Skin of body (tissue), 2 donors: ENCODE measurements around the gene CLCN7. TPM values are rescaled to one million over a fixed set of nuclear protein-coding genes. Genes with fewer than 3 reads are reported as not detected.
"Not testable (repeated sequence)": the region's sequence is repeated elsewhere in the genome, so short reads cannot be mapped to it uniquely, and the experiment has no call there.

Source experiments
- DNase-seq: peaks from one replicate; lab custom pipeline; 2025; lab: John Stamatoyannopoulos, UW
- total RNA-seq: library from RNA; depleted of rRNA; stranded (reverse); fragments of >200 nt; gene quantifications from one replicate; pipeline ENCODE4 v1.2.3, GENCODE V29; 2014

CLCN7 gene
- total RNA-seq, 1 donor from 2014 or later = 34.8 TPM

GRCh38 chr16:1488619-1489018 is 13.8 kb upstream of the CLCN7 start, which contains the start of gene PTX4:
TSS of gene PTX4 (minus strand) at chr16:1488944. CDS start at chr16:1488909, 35 bp downstream.
- no peak for DNase-seq

DNA sequence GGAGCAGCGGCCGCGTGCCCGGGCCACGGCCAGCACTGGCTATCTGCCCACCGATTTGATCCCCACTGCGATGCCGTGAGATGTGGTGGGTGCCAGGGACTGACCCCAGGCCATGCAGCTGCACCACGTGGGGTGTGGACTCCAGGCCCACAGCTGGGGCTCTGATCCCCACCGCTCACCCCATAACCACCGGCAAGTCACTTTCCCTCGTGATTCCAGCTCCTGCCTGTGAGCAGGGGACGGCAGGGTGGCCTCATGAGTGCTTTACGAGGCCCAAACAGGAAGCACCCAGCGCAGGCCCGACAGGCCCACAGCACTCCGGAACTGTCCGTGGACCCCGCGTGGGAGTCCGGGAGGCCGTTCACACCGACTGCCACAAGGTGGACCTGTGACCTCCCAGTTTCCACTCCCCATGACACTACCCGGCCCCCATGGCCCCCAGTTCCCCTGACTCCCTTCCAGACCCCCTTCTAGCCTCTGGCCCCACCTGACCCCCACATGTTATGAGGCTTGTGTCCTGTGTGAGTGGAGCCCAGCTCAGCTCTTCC is 13.3 kb upstream of the CLCN7 start:
- DNase-seq = no peak

DNA sequence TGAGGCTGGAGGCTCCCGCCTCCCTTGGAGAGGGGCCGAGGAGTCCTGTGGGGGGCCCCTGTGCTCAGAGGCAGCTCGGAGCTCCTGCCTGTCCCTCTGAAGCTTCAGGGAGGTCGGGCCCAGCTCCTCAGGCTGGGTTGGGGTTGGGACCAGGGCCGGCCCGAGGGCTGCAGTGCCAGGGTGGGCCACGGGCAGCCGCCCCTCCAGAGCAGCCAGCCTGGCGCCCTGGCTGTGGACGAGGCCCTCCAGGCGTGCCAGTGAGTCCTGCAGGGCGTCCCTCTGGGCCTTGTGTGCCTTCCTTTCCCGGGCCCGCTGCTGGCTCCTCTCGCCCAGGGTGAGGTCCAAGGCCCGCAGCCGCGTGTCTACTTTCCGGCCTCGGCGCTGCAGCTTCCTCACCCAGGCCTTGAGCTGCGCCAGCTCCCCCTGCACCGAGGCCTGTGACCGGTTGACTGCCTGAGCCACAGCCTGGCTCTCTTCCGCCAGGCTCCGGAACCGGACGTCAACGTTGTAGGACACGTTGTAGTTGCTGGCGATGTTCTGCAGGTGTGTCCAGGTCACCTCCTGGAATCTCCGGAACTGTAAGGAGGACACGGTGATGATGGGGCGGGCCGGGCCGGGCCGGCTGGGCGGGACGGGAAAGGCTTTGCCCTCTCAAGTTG is 12.7 kb upstream of the CLCN7 start:
- no peak for DNase-seq

DNA sequence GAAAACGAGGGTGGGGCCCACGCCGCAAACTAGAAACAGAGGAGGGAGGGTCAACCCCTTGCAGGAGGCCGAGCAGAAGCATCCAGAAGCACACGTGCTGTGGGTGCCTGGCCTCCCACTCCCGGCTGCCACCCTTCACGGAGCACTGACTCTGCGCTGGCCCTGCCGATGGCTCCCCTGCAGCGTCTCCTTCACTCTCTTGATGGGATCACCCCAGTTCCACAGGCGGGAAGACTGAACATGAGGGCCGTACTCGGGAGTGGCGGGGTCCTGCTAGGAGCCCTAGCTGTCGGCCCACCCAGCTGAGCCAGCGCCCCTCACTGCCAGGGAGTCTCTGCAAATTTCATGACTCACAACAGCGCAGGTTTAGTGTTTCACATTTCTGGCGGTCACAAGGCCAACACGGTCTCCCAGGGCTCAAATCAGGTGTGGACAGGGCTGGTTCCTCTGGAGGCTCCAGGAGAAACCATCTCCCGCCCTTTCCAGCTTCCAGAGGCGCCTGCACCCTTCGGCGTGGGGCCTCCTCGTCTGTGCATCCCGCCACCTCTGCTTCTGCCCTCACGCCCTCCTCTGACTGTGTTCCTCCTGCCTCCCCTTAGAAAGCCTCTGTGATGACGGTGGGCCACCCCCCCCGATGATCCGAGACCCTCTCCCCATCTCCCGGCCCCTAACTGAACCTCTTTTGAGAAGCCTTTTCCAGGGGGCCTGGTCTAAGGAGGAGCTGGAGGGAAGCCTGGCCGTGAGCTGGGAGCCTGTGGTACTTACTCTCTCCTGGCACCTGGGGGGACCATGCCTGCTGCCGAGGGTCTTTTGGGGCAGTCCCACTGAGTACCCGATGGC is 11.9 kb upstream of the CLCN7 start:
- no peak for DNase-seq

DNA sequence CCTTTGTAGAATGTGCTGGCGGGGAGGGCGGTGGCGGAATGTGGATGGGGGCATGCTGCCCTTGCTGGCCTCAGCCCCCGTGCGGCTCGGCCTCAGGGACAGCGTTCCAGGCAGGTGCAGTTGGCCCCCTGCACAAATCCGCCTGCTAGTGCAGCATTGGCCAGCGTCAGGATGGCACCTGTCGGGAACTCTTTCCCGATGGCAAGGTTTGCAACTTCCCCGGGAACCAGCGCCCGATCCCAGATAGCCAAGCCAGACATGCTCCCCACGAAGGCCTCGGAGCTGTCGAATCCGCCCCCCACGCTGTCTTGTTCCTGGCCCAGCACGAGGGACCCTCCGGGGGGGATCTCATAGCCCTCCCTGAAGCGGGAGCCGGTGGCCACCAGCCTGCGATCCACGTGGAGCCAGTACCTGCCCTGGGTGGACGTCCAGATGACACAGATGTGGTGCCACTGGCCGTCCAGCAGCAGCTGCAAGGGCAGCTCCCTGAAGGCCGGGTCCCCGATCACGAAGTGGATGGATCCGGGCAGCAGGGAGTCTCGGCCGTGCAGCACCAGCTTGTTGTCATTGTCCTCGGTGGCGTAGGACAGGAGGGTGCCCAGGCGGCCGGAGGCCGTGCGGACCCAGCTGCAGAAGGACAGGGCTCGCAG is 11.1 kb upstream of the CLCN7 start:
- no peak for DNase-seq

DNA sequence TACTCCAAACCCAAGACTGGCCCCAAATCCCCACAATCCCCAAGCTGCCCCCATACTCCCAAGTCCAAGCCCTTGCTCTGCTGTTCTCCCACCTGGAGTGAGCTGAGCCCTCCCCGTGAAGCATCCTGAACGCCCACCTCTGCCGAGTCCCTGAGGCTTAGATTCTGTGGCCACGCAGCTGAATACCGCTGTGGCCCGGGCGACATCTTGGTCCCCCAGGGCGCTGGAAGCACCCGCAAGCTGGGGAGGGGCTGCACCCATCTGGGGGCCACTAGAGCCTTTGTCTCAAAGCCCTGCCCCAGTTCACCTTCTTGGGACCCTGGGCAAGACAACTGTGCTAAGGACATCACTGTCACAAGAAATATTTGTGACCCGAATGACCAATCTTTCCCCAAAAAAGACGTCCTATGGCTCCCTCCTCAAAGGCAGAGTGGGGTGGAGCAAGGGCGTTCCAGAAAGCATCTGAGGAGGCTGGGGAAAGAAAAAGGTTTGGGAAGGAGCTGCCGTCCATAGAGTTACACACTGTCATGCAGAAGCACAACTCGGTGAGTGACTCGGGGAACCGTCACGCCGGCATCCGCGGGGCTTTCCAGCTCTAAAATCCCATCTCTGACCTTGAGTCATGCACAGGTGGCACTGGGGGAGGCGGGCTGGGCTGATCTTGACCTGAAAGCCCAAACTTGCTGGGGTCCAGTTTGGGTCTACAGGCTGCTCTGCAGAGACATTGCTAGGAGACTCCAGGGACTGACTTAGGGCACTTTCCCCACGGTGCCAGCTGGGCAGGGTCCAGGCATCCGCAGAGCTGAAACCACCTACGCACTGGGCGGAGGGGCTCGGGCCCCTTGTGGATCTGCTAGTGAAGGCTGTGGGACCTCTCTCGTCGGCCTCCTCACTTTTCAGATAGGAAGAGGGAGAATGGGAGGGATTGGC is 7.3 kb upstream of the CLCN7 start:
- no peak for DNase-seq

GRCh38 chr16:1478937-1479336 is 4.1 kb upstream of the CLCN7 start:
- DNase-seq = not testable (repeated sequence)

DNA sequence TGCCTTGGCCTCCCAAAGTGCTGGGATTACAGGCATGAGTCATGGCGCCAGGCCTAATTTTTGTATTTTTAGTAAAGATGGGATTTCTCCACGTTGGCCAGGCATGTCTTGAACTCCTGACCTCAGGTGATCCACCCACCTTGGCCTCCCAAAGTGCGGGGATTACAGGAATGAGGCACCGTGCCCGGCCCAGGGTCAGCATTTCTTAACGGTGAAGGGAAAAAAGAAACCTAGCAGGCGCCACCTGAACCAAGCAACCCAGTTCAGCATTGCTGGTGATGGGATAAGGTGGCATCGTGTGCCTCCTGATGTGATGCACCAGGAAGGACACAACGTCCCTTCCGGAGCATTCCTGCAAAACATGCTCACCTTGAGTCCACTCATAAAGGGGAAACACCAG is 2.2 kb upstream of the CLCN7 start:
- DNase-seq = no peak

GRCh38 chr16:1475552-1476114 is 805 bp upstream of the CLCN7 start:
- no peak for DNase-seq

GRCh38 chr16:1474082-1474795 is 589 bp downstream of the CLCN7 start:
- DNase-seq = no peak

GRCh38 chr16:1472974-1473373 is 1.9 kb downstream of the CLCN7 start:
- DNase-seq = no peak

DNA sequence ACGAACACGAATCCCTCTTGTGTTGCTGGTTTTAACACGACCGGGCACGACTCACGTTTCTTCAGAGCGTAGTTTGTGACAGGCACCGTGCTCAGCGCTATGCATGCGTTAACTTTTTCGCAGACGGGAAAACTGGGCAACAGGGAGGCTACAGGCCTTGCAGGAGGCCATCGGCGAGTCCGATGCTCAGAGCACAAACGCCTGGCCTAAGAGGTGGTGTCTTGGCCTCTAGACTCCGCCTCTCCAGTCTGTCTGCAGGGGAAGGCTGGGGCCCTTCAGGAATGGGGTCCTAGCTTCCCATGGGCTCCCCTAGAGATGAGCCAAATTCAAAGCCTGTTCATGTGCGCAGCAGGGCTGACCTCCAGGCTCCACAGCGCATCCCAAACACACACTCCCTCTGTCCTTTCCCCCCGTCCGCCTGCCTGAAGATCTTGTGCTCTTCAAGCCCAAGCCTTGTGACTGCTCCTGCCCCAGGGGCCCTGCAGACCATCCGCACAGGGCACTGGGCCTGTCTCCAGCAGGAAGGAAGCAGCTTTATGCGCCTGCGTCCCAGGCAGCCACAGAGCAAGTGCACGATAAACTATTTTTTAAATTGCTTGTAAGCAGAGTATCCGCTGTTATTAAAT is 3.1 kb downstream of the CLCN7 start:
- DNase-seq = no peak

- DNase-seq = no peak
These were observed 4.2 kb downstream of the CLCN7 start for GRCh38 chr16:1470481-1471251.

GRCh38 chr16:1469693-1470201 is 5.1 kb downstream of the CLCN7 start:
- no peak for DNase-seq

DNA sequence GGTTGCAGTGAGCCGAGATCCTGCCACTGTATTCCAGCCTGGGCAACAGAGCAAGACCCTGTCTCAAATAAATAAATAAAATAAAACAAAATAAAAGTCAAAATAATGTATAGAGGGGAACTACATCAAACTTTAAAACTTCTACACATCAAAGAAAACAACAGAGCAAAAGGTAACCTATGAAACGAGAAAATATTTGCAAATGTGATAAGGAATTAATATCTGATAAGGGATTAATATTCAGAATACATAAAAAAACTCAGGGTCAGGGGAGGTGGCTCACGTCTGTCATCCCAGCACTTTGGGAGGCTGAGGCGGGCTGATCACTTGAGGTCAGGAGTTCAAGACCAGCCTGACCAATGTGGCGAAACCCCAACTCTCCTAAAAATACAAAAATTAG is 5.7 kb downstream of the CLCN7 start:
- DNase-seq = not testable (repeated sequence)

- no peak for DNase-seq
These were observed 6.4 kb downstream of the CLCN7 start for GRCh38 chr16:1468426-1468810.

DNA sequence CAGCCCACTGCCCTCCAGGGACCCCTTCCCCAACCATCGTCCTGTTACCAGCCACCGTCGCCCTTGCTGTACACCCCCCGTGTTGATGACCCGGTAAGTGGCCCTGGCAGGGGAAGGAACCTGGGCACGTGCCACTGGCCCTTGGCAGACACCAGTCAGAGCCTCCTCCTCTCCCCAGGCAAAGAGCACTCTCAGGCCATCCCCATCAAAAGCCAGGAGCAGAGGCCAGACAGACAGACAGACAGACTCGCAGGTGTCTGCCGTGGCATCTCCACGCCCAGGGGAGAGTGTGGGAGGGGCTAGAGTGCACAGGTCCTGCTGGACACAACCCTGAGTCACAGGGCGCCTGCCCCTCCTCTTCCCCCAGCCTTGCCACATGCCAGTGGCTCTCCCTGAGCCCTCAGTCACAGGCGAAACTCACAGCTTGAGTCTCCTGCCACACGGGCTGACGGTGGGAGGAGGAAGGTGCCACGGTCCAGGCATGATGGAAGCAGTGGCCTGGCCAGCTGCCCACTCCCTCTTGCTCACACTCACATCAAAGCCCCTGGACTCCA is 7.8 kb downstream of the CLCN7 start:
- no peak for DNase-seq

GRCh38 chr16:1466054-1466453 is 8.8 kb downstream of the CLCN7 start:
- no peak for DNase-seq
